ENCODE data around the gene DPH5.
A peak's percentile ranks its signal among the peaks of the same experiment; 100 is the strongest.

Gene DPH5

DNA sequence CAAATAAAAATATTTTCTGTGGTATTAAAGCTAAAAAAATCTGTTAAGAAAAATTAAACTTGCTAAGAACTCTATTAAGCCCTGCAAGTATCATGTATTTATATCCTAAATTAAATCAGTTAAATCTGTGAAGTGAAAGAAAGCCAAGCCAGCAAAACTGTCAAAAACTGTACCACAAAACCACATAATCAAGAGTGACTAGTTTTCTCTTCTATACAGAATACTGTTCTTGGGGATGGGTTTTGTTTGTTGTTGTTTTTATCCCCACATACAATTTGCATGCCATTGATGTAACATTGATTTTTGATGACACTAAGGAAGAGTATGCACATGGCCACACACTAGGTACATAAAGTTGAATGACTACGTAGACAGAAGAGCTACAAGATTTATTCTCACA is 20.4 kb downstream of the DPH5 start:
- H3K4me3 ChIP-seq (ENCODE audit: low read depth, low read length) = no peak overlapping the region
- no peak for DNase-seq (ENCODE audit: low read depth)
- TF ChIP-seq, protein P1, sequence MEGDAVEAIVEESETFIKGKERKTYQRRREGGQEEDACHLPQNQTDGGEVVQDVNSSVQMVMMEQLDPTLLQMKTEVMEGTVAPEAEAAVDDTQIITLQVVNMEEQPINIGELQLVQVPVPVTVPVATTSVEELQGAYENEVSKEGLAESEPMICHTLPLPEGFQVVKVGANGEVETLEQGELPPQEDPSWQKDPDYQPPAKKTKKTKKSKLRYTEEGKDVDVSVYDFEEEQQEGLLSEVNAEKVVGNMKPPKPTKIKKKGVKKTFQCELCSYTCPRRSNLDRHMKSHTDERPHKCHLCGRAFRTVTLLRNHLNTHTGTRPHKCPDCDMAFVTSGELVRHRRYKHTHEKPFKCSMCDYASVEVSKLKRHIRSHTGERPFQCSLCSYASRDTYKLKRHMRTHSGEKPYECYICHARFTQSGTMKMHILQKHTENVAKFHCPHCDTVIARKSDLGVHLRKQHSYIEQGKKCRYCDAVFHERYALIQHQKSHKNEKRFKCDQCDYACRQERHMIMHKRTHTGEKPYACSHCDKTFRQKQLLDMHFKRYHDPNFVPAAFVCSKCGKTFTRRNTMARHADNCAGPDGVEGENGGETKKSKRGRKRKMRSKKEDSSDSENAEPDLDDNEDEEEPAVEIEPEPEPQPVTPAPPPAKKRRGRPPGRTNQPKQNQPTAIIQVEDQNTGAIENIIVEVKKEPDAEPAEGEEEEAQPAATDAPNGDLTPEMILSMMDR (IDR thresholded peaks at IDR 0.05; ENCODE audit: insufficient read depth, low read depth, low read length, missing control alignments) = no peak

DNA sequence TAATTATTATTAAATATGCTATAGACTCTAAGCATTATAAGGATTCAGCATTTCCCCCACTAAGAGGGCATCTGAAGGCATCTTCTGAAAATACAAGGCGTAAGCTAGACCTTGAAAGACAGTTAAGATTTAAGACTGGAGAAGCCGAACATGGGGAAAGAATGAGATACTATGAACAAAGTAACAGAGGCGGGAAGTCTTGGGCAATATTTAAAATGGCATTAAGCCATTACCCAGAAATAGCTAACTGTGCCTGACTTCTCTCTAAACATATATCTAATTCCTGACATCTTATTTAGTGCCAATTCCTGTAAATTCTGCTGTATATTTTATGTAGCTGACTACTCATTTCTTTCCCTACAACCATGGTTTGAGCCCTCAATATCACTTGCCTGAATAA is 20.9 kb downstream of the DPH5 start:
- no peak for DNase-seq (ENCODE audit: low read depth)
- TF ChIP-seq, protein P1 (IDR thresholded peaks at IDR 0.05; ENCODE audit: insufficient read depth, low read depth, low read length, missing control alignments) = no peak
- no peak overlapping the region for H3K4me3 ChIP-seq (ENCODE audit: low read depth, low read length)

DNA sequence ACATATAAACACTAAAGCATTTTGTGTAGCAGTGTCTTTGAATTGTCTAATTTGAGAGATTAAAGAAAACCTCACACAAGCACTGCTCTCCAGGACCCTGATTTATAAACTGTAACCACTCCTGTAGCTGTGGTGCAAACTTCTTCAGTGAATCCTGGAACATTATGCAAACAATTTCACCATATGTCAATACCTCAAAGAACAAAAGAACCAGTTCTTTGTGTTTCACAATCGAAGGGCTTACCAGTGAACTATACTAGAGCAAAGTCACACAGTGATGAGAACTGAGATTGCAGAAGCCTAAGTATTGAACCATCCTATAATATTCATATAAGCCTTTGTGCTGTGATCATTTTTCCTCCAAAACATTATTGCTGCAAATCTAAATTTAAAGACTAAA is 21.5 kb downstream of the DPH5 start:
- peak; percentile 9 for DNase-seq (ENCODE audit: low read depth)
- H3K4me3 ChIP-seq (ENCODE audit: low read depth, low read length) = no peak overlapping the region
- TF ChIP-seq, protein P1 (IDR thresholded peaks at IDR 0.05; ENCODE audit: insufficient read depth, low read depth, low read length, missing control alignments) = no peak

DNA sequence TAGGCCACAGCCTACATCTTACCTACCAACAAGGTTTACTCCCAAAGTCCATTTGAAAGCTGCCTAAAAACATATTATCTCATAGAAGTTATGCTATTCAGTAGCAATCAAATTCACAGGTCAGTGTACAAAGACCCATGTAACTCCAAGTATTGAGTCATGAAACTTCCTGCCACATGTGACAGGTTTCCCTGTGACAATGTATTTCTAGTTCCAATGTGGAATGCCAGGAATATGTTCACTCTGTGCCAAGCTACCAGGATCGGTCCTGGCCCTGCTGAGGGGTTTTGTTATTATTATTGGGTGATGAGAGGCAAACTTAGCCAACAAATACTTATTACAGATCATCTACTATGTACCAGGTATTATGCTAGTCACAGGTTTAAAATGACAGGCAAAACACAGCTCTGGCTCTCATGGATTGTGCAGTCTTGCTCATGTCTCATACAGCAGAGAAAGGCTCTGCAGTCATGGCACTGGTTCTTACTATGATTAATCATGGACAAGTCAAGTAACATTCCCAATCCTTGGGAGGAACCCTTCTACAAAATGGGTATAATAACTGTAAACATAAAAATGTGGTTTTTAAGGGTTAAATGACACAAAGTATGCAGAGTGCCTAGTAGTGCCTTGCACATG is 22.5 kb downstream of the DPH5 start:
- no peak for DNase-seq (ENCODE audit: low read depth)
- no peak overlapping the region for H3K4me3 ChIP-seq (ENCODE audit: low read depth, low read length)
- TF ChIP-seq, protein P1 (IDR thresholded peaks at IDR 0.05; ENCODE audit: insufficient read depth, low read depth, low read length, missing control alignments) = no peak

DNA sequence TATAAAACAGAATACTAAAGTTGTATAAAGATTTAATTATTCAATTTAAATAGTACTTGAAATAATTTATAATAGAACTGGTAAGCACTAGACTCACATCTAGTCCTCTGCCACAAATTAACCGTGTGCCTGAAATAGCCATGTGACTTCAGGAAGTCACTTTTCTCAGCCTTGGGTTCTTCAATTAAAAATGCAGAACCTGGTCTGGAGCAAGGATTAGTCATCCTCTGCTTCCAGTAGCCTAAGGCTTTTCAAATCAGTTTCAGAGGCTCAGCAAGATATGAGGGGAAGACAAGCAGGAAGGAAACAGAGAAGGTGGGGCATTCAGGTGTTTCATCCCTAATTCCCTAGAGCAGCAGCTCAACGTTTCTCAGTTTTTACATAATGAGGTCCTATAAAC is 23.0 kb downstream of the DPH5 start:
- peak; percentile 27 for DNase-seq (ENCODE audit: low read depth)
- H3K4me3 ChIP-seq (ENCODE audit: low read depth, low read length) = no peak overlapping the region
- TF ChIP-seq, protein P1 (IDR thresholded peaks at IDR 0.05; ENCODE audit: insufficient read depth, low read depth, low read length, missing control alignments) = no peak

DNA sequence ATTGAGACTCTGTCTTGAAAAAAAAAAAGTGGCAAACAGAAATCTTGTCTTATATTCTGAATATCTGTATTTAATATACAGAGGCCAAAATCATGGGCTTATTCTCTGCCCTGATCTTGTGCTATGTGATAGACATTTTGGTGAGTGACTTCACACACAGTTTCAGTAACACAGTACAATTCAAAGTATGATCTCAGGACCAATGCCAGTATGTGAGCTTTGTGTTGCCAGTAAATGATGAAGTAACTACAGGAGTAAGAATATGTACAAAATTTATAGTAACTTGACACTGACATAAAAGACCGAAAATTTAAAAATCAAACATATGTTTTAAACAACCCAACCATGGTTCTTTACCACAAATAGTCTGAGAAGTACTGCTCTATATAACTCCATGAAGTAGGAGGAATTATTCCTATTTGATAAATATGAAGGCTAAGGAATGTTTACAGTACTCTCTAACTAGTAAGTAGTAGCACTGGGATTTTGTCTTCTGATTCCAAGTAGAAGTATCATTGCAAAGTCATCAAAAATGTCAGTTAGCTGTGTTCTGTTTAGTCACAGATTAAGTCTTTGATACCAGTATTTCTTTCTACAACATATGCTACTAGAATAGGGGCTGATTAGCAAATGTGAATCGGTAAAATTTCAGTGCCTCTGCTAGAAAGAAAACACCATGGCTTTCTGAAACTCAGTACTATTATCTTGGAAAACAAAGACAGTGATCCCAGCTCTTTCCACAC is 25.3 kb downstream of the DPH5 start:
- no peak overlapping the region for H3K4me3 ChIP-seq (ENCODE audit: low read depth, low read length)
- DNase-seq (ENCODE audit: low read depth) = no peak
- TF ChIP-seq, protein P1 (IDR thresholded peaks at IDR 0.05; ENCODE audit: insufficient read depth, low read depth, low read length, missing control alignments) = no peak
